ENCODE results near the gene CCL26. TPM values are rescaled to one million over a fixed set of nuclear protein-coding genes. Genes with fewer than 3 reads are reported as not detected.
A peak's percentile ranks its signal among the peaks of the same experiment; 100 is the strongest.
"Not testable (repeated sequence)": the region's sequence is repeated elsewhere in the genome, so short reads cannot be mapped to it uniquely, and the experiment has no call there.

The CCL26 gene
- total RNA-seq, 1 donor from 2014 or later, result not detected

DNA sequence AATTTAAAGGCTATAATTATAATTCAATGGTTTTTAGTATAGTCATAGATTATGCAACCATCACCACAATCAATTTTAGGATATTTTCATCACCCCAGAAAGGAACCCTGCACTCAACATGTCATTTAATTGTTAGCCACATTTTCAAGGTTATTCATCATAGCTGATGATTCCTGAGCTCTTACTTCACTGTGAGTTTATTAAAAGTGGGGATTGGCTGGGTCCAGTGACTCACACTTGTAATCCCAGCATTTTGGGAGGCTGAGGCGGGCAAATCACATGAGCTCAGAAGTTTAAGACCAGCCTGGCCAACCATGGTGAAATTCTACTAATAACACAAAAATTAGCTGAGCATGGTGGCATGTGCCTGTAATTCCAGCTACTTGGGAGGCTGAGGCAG, 787 bp downstream of the CCL26 start:
- no peak for TF ChIP-seq CTCF (IDR thresholded peaks at IDR 0.05)
- DNase-seq (no peak), ATAC-seq (no peak)
- H3K4me3 ChIP-seq, result no peak overlapping the region
- intact Hi-C loops (cut with DNase I), result no loop called here
- H3K9me3 ChIP-seq, result no peaks in the 10 kb centered on the region
- H3K27me3 ChIP-seq (ENCODE audit: low read depth), result no peaks in the 10 kb centered on the region
- H3K27ac ChIP-seq, result no peak overlapping the region
- H3K36me3 ChIP-seq, result no peaks in the 10 kb centered on the region
- H3K4me1 ChIP-seq, result peaks cover 5% of the 10 kb centered on the region

DNA sequence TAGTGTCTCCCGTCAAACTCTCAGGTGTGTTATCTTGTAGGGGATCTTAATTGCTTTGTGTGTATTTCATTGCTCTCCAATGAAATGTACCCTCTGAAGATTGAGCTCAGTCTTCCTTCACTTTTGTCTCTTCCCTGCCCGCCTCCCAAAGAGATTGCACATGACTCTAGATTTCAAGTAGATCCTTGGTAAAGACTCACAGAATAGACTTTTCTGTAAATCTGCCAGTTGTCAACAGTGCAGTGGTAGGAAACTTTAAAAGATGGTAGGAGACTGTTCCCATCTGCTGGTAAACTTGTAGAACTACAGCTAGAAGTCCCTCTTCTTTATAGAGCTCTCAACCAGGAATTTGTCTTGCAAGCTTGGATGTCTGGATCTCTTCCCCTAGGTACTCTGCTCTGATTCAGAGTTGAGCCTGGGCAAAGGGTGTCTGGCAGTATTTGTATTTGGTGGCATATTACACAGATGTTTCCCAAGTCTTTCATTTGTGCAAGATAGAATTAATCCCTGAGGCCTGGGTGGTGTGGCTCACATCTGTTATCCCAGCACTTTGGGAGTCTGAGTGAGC, 9.6 kb downstream of the CCL26 start:
- intact Hi-C loops (cut with DNase I), result no loop called here
- Histone ChIP-seq H3K36me3 (no peaks in the 10 kb centered on the region), H3K4me1 (peaks cover 5% of the 10 kb centered on the region), H3K27me3 (ENCODE audit: low read depth) (no peaks in the 10 kb centered on the region), H3K4me3 (no peak overlapping the region), H3K9me3 (no peaks in the 10 kb centered on the region), H3K27ac (no peak overlapping the region)
- ATAC-seq (peak; percentile 90 to 92), DNase-seq (no peak)
- TF ChIP-seq CTCF (IDR thresholded peaks at IDR 0.05), result peak; percentile 72

DNA sequence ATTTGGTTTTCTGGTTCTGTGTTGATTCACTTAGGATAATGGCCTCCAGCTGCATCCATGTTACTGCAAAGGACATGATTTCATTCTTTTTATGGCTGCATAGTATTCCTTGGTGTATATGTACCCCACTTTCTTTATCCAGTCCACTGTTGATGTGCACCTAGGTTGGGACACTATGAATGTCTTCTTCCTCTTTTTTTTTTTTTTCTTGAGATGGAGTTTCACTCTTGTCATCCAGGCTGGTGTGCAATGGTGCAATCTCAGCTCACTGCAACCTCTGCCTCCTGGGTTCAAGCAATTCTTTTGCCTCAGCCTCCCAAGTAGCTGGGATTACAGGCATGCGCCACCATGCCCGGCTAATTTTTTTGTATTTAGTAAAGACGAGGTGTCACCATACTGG, 10.2 kb downstream of the CCL26 start:
- H3K4me1 ChIP-seq; H3K4me3 ChIP-seq; H3K9me3 ChIP-seq; DNase-seq; H3K36me3 ChIP-seq; ATAC-seq; H3K27ac ChIP-seq; H3K27me3 ChIP-seq (ENCODE audit: low read depth); intact Hi-C loops (cut with DNase I): not testable (repeated sequence)

- DNase-seq, result no peak
- no peak for ATAC-seq
- Histone ChIP-seq H3K9me3 (no peaks in the 10 kb centered on the region), H3K4me3 (no peak overlapping the region), H3K36me3 (no peaks in the 10 kb centered on the region), H3K4me1 (peaks cover 5% of the 10 kb centered on the region), H3K27ac (no peak overlapping the region), H3K27me3 (ENCODE audit: low read depth) (no peaks in the 10 kb centered on the region)
- TF ChIP-seq CTCF (IDR thresholded peaks at IDR 0.05), result no peak
- intact Hi-C loops (cut with DNase I), result no loop called here
Observed at GRCh38 chr7:75758491-75758890, 13.5 kb downstream of the CCL26 start.

- Histone ChIP-seq H3K36me3 (no peaks in the 10 kb centered on the region), H3K4me1 (peaks cover 5% of the 10 kb centered on the region), H3K27ac (no peak overlapping the region), H3K4me3 (no peak overlapping the region), H3K9me3 (no peaks in the 10 kb centered on the region), H3K27me3 (ENCODE audit: low read depth) (no peaks in the 10 kb centered on the region)
- TF ChIP-seq CTCF (IDR thresholded peaks at IDR 0.05), result no peak
- DNase-seq (no peak), ATAC-seq (no peak)
- intact Hi-C loops (cut with DNase I), result no loop called here
Observed at GRCh38 chr7:75757860-75758259, 14.2 kb downstream of the CCL26 start.

DNA sequence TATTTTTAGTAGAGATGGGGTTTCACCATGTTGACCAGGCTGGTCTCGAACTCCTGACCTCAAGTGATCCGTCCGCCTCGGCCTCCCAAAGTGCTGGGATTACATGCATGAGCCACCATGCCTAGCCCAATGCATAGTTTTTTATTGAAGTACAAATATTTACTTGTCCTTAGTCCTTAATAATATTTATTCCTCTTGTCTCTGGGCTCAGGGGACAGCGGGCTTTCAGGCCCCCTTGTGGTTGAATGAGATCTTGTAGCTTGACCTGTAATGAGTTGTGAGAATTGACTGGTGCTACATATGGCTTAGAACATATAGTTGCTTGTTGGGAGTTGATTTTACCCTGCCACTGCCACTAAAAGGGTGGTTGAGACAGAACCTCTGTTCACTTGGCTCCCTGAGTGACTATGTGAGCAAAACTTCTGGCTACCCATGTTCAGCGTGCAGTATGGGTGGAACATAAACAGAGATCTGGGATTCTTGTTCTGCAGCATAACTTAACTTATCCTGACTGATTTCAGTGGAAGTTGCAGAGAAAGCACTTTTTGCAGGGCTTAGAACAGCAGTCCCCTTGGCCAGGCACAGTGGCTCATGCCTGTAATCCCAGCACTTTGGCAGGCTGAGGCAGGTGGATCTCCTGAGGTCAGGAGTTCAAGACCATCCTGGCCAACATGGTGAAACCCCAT, 14.9 kb downstream of the CCL26 start:
- ATAC-seq, result peak; percentile 56 to 65
- no peaks in the 10 kb centered on the region for H3K9me3 ChIP-seq

More for the DNA sequence above, 14.9 kb downstream of the CCL26 start:
- Histone ChIP-seq H3K4me3 (no peak overlapping the region), H3K4me1 (peaks cover 1% of the 10 kb centered on the region), H3K36me3 (no peaks in the 10 kb centered on the region), H3K27ac (no peak overlapping the region), H3K27me3 (ENCODE audit: low read depth) (no peaks in the 10 kb centered on the region)
- DNase-seq, result no peak
- TF ChIP-seq CTCF (IDR thresholded peaks at IDR 0.05), result peak; percentile 43
- intact Hi-C loops (cut with DNase I), result no loop called here

Measured in lower lobe of right lung (tissue), 2 donors.